K562 (cell line): ENCODE measurements around the gene RIMOC1. TPM values are rescaled to one million over a fixed set of nuclear protein-coding genes. Genes with fewer than 3 reads are reported as not detected.

ENCODE experiments used
- BCL6 ChIP-seq: fragments of 250-450 bp; sonication (Bioruptor Pico); IDR thresholded peaks from 2 replicates; pipeline ENCODE4 v1.4.0; 2020
- CBX3 ChIP-seq, 2 experiments: IDR thresholded peaks; 1 replicate in 1 of 2; 2 replicates in 1 of 2; pipeline ENCODE4 v1.6.1; 2012; ENCODE audit warnings: inconsistent platforms in 2 of 2, low read length in 2 of 2, borderline replicate concordance in 1 of 2, control low read depth in 1 of 2
- CCNT2 ChIP-seq: IDR thresholded peaks from 2 replicates; pipeline ENCODE4 v1.6.1; 2011; ENCODE audit warnings: borderline replicate concordance, low read depth, mild to moderate bottlenecking, moderate library complexity, mixed read lengths, low read length; ENCODE audit not compliant: insufficient read length; ENCODE audit errors: extremely low read depth
- ELF1 ChIP-seq: fragments of 200-800 bp; sonication (Bioruptor generic); IDR thresholded peaks from 2 replicates; pipeline ENCODE4 v1.6.1; 2016; ENCODE audit warnings: missing genetic modification characterization, missing compliant biosample characterization
- FOXJ2 ChIP-seq: fragments of 200-800 bp; sonication (Bioruptor generic); IDR thresholded peaks from 2 replicates; pipeline ENCODE4 v1.6.1; 2016; ENCODE audit warnings: missing genetic modification characterization, missing compliant biosample characterization
- KLF6 ChIP-seq: fragments of 250-450 bp; sonication (Bioruptor Pico); IDR thresholded peaks from 2 replicates; pipeline ENCODE4 v1.4.0; 2020; ENCODE audit warnings: mild to moderate bottlenecking, moderate library complexity, borderline replicate concordance
- MCM7 ChIP-seq, 2 experiments: fragments of 450-650 bp; IDR thresholded peaks; 2 replicates each; pipeline ENCODE4 v1.6.1; 2016 to 2018
- NCOA1 ChIP-seq: fragments of 450-650 bp; IDR thresholded peaks from 2 replicates; pipeline ENCODE4 v1.6.1; 2016; ENCODE audit warnings: low read depth
- NELFE ChIP-seq: IDR thresholded peaks from 2 replicates; pipeline ENCODE4 v1.6.1; 2011; ENCODE audit warnings: mild to moderate bottlenecking; ENCODE audit not compliant: insufficient read depth, insufficient read length
- NR2F6 ChIP-seq: fragments of 450-650 bp; formaldehyde crosslinking; IDR thresholded peaks from 2 replicates; pipeline ENCODE4 v1.4.0; 2020; ENCODE audit warnings: mild to moderate bottlenecking
- TCF7 ChIP-seq: sonication (generic); IDR thresholded peaks from 2 replicates; pipeline ENCODE4 v1.6.1; 2016; ENCODE audit warnings: antibody characterized with exemption, borderline replicate concordance
- UBTF ChIP-seq, 2 experiments: IDR thresholded peaks; 2 replicates each; pipeline ENCODE4 v1.6.1; 2012; ENCODE audit warnings: improper control_type of control experiment in 2 of 2, low read depth in 2 of 2, low read length in 2 of 2, borderline replicate concordance in 1 of 2
- ZBTB1 ChIP-seq: sonication (generic); formaldehyde crosslinking; IDR thresholded peaks from 2 replicates; pipeline ENCODE4 v1.8.1; 2023; ENCODE audit warnings: missing genetic modification reagents, low read depth, mild to moderate bottlenecking, borderline replicate concordance
- ZBTB8A ChIP-seq: fragments of 450-650 bp; IDR thresholded peaks from 2 replicates; pipeline ENCODE4 v1.6.1; 2018; ENCODE audit warnings: mild to moderate bottlenecking, moderate library complexity; ENCODE audit not compliant: partially characterized antibody
- ZFP36 ChIP-seq: fragments of 150-350 bp; IDR thresholded peaks from 2 replicates; pipeline ENCODE4 v1.6.1; 2018; ENCODE audit warnings: low read length, low read depth; ENCODE audit not compliant: partially characterized antibody
- ZNF212 ChIP-seq: fragments of 450-650 bp; formaldehyde crosslinking; IDR thresholded peaks from 2 replicates; pipeline ENCODE4 v1.4.0; 2020; ENCODE audit warnings: mild to moderate bottlenecking
- ZNF232 ChIP-seq: sonication (generic); formaldehyde crosslinking; IDR thresholded peaks from 2 replicates; pipeline ENCODE4 v1.8.0; 2022; ENCODE audit warnings: mild to moderate bottlenecking, missing genetic modification reagents
- polyA plus RNA-seq, 8 experiments: library from polyadenylated mRNA; depleted of rRNA in 4 of 8; stranded (reverse) in 5 of 8; unstranded in 3 of 8; fragments of >200 nt; fragmentation: Nextera tagmentation in 2 of 8; fragmentation: Illumina TruSeq in 1 of 8; extraction: Ambion mirVana in 2 of 8; extraction: Trizol in 1 of 8; gene quantifications; 2 replicates each; pipeline versions ENCODE4 v1.2.1 to v1.2.3, GENCODE V29; 2011 to 2014; ENCODE audit warnings: inconsistent platforms in 1 of 8, missing spikeins in 1 of 8
- total RNA-seq, 7 experiments: library from RNA; depleted of rRNA in 6 of 7; stranded (reverse); fragments of >200 nt in 6 of 7; fragmentation: Illumina TruSeq in 2 of 7; extraction: Trizol in 2 of 7; gene quantifications; 2 replicates each; pipeline versions ENCODE4 v1.2.1 to v1.2.3, GENCODE V29; 2011 to 2021; ENCODE audit warnings: low replicate concordance in 1 of 7
- TF ChIP-seq, protein P1 (sequence below): fragments of 250-450 bp; sonication (Bioruptor Pico); IDR thresholded peaks from 2 replicates; pipeline ENCODE4 v1.8.0; 2021; ENCODE audit warnings: mild to moderate bottlenecking, moderate library complexity
- TF ChIP-seq, protein P2 (sequence below): sonication (generic); formaldehyde crosslinking; IDR thresholded peaks from 2 replicates; pipeline ENCODE4 v1.8.0; 2022; ENCODE audit warnings: mild to moderate bottlenecking, missing genetic modification reagents
- TF ChIP-seq, protein P3 (sequence below): sonication (generic); formaldehyde crosslinking; IDR thresholded peaks from 2 replicates; pipeline ENCODE4 v1.8.1; 2023; ENCODE audit warnings: mild to moderate bottlenecking, missing genetic modification reagents

Gene RIMOC1
- total and polyA plus RNA-seq, 9 of the 15 experiments (the other 6 are each of a cell fraction or from before 2014, with no cell fraction given) = 11.6 to 63.1 (median 30.8) TPM

DNA sequence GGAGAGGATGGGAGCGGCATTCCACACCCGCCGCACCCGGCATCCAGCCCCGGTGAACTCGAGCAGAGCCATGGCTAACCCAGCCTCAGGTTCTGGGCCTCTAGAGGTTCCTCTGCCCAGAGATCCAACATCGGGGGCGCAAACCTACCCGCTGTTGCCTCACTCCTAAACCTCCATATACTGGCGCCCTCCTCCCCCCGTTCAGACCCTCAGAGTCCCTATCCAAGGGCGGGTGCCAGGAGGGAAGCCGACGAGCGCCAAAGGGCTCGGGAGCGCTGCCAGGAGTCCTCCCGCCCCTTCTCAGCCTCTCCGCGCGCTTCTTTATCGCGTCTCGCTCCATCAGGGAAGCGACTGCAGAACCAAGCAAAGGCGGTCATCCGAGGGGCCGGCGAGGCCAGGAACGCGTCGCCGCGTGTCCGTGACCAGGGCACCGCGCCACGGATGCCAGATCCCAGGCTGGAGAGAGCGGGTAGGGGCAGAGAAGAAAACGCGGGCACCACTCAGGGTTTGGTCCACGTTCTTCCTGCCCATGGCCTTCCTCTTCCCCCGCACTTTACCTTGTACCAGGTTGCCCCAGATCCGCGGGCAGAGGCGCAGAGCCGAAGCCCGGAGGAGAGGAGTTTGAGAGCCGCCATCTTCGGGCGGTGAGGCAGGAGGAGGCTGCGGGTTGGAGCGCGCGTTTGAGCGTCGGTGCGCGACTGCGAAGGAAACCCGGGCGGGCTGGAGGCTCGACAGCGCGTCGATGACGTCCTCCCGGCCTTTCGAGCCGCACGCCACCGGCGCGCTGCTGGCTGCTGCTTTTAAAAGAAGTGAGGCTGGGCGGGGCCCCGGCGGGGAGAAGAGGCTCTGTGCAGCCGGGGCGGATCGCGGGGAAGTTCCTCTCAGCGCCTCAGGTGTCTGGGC is 34.2 kb upstream of the RIMOC1 start, which contains the start of gene OXCT1 (continued):
- TF ChIP-seq ELF1 (tag) (no peak), TCF7 (no peak; the same call in 1 of the 2 replicates), UBTF (IDR thresholded peaks at IDR 0.05; ENCODE audit: borderline replicate concordance in 1 of 2, low read depth in 2 of 2, low read length in 2 of 2) (peak; percentile 71 to 77; a peak in 1 of 4 replicates), ZBTB1 (peak; percentile 46; the same call in 1 of the 2 replicates), ZBTB8A (no peak), ZNF212 (CRISPR knock-in tag) (no peak), NELFE (no peak), KLF6 (CRISPR knock-in tag) (peak; percentile 24; the same call in 1 of the 2 replicates), CBX3 (IDR thresholded peaks at IDR 0.05; ENCODE audit: borderline replicate concordance in 1 of 2, low read length in 2 of 2) (peak in 1 of 2 experiments; percentile 10; a peak in 1 of 3 replicates), NCOA1 (no peak), NR2F6 (CRISPR knock-in tag) (no peak), ZFP36 (no peak), BCL6 (no peak), ZNF232 (CRISPR knock-in tag) (peak; percentile 79; the same call in 1 of the 2 replicates), MCM7 (IDR thresholded peaks at IDR 0.05) (no peak), CCNT2 (peak; percentile 82), FOXJ2 (tag) (no peak)
- TF ChIP-seq, protein P1, sequence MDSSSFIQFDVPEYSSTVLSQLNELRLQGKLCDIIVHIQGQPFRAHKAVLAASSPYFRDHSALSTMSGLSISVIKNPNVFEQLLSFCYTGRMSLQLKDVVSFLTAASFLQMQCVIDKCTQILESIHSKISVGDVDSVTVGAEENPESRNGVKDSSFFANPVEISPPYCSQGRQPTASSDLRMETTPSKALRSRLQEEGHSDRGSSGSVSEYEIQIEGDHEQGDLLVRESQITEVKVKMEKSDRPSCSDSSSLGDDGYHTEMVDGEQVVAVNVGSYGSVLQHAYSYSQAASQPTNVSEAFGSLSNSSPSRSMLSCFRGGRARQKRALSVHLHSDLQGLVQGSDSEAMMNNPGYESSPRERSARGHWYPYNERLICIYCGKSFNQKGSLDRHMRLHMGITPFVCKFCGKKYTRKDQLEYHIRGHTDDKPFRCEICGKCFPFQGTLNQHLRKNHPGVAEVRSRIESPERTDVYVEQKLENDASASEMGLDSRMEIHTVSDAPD (CRISPR knock-in tag) = no peak
- TF ChIP-seq, protein P2, sequence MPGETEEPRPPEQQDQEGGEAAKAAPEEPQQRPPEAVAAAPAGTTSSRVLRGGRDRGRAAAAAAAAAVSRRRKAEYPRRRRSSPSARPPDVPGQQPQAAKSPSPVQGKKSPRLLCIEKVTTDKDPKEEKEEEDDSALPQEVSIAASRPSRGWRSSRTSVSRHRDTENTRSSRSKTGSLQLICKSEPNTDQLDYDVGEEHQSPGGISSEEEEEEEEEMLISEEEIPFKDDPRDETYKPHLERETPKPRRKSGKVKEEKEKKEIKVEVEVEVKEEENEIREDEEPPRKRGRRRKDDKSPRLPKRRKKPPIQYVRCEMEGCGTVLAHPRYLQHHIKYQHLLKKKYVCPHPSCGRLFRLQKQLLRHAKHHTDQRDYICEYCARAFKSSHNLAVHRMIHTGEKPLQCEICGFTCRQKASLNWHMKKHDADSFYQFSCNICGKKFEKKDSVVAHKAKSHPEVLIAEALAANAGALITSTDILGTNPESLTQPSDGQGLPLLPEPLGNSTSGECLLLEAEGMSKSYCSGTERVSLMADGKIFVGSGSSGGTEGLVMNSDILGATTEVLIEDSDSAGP (CRISPR knock-in tag) = no peak
- TF ChIP-seq, protein P3, sequence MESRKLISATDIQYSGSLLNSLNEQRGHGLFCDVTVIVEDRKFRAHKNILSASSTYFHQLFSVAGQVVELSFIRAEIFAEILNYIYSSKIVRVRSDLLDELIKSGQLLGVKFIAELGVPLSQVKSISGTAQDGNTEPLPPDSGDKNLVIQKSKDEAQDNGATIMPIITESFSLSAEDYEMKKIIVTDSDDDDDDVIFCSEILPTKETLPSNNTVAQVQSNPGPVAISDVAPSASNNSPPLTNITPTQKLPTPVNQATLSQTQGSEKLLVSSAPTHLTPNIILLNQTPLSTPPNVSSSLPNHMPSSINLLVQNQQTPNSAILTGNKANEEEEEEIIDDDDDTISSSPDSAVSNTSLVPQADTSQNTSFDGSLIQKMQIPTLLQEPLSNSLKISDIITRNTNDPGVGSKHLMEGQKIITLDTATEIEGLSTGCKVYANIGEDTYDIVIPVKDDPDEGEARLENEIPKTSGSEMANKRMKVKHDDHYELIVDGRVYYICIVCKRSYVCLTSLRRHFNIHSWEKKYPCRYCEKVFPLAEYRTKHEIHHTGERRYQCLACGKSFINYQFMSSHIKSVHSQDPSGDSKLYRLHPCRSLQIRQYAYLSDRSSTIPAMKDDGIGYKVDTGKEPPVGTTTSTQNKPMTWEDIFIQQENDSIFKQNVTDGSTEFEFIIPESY (CRISPR knock-in tag) = peak; percentile 71
